GM18526 (cell line): ENCODE results near the gene UGP2.

ENCODE experiments used
- POLR2A ChIP-seq: IDR thresholded peaks from 3 replicates; pipeline ENCODE4 v1.6.1; 2011; ENCODE audit not compliant: insufficient read length; ENCODE audit errors: extremely low read depth

UGP2 gene

GRCh38 chr2:63853527-63854310, 12.0 kb downstream of the UGP2 start:
- no peak for TF ChIP-seq POLR2A

- TF ChIP-seq POLR2A = no peak
Observed at GRCh38 chr2:63855418-63856302, 14.0 kb downstream of the UGP2 start.

- no peak for TF ChIP-seq POLR2A
Observed at GRCh38 chr2:63856303-63856603, 14.6 kb downstream of the UGP2 start.

- no peak for TF ChIP-seq POLR2A
Observed at GRCh38 chr2:63858291-63858690, 16.6 kb downstream of the UGP2 start.

GRCh38 chr2:63861220-63861822, 19.6 kb downstream of the UGP2 start:
- TF ChIP-seq POLR2A = no peak

GRCh38 chr2:63862806-63863205, 21.1 kb downstream of the UGP2 start:
- TF ChIP-seq POLR2A = no peak

GRCh38 chr2:63863707-63864106, 22.0 kb downstream of the UGP2 start:
- TF ChIP-seq POLR2A = no peak

GRCh38 chr2:63865159-63865799, 23.6 kb downstream of the UGP2 start:
- no peak for TF ChIP-seq POLR2A

GRCh38 chr2:63866009-63866709, 24.5 kb downstream of the UGP2 start:
- no peak for TF ChIP-seq POLR2A

- TF ChIP-seq POLR2A = no peak
Observed at GRCh38 chr2:63870679-63871078, 29.0 kb downstream of the UGP2 start.

- TF ChIP-seq POLR2A = no peak
Observed at GRCh38 chr2:63871864-63872263, 30.2 kb downstream of the UGP2 start.

GRCh38 chr2:63872571-63873328, 31.1 kb downstream of the UGP2 start:
- TF ChIP-seq POLR2A = no peak

GRCh38 chr2:63874204-63875130, 32.8 kb downstream of the UGP2 start:
- TF ChIP-seq POLR2A = no peak
